HG02798 (cell line): ENCODE data around the gene DSCAM.

ENCODE experiments used
- ATAC-seq: cut with Tn5 transposase; IDR thresholded peaks from one replicate; pipeline ENCODE4 v1.9.1; 2021; ENCODE audit warnings: mild to moderate bottlenecking; ENCODE audit not compliant: unreplicated experiment, poor library complexity

The DSCAM gene

GRCh38 chr21:40719615-40720014 lies 127.3 kb downstream of the DSCAM start:
- ATAC-seq = no peak

- ATAC-seq = no peak
Observed at GRCh38 chr21:40717028-40717427, 129.9 kb downstream of the DSCAM start.

- no peak for ATAC-seq
Observed at GRCh38 chr21:40714536-40714935, 132.4 kb downstream of the DSCAM start.

GRCh38 chr21:40707656-40708244 lies 139.2 kb downstream of the DSCAM start:
- ATAC-seq = no peak

GRCh38 chr21:40706806-40707655 lies 139.9 kb downstream of the DSCAM start:
- no peak for ATAC-seq

- ATAC-seq = no peak
Observed at GRCh38 chr21:40706176-40706575, 140.8 kb downstream of the DSCAM start.

- no peak for ATAC-seq
Observed at GRCh38 chr21:40704141-40704540, 142.8 kb downstream of the DSCAM start.

GRCh38 chr21:40699366-40699765 lies 147.6 kb downstream of the DSCAM start:
- no peak for ATAC-seq

GRCh38 chr21:40696246-40696645 lies 150.7 kb downstream of the DSCAM start:
- ATAC-seq = no peak

GRCh38 chr21:40689840-40690360 lies 157.1 kb downstream of the DSCAM start:
- no peak for ATAC-seq

GRCh38 chr21:40689217-40689616 lies 157.7 kb downstream of the DSCAM start:
- ATAC-seq = no peak

GRCh38 chr21:40688106-40688864 lies 158.7 kb downstream of the DSCAM start:
- no peak for ATAC-seq

- no peak for ATAC-seq
Observed at GRCh38 chr21:40687625-40688024, 159.3 kb downstream of the DSCAM start.

- ATAC-seq = no peak
Observed at GRCh38 chr21:40686526-40686925, 160.4 kb downstream of the DSCAM start.

GRCh38 chr21:40685141-40685540 lies 161.8 kb downstream of the DSCAM start:
- ATAC-seq = no peak

GRCh38 chr21:40684726-40685125 lies 162.2 kb downstream of the DSCAM start:
- no peak for ATAC-seq

GRCh38 chr21:40683349-40683748 lies 163.6 kb downstream of the DSCAM start:
- no peak for ATAC-seq

GRCh38 chr21:40681164-40681859 lies 165.6 kb downstream of the DSCAM start:
- ATAC-seq = no peak

- no peak for ATAC-seq
Observed at GRCh38 chr21:40680311-40680710, 166.6 kb downstream of the DSCAM start.

GRCh38 chr21:40678681-40679284 lies 168.2 kb downstream of the DSCAM start:
- no peak for ATAC-seq
